T-helper 1 cell treated with Interleukin-12 subunit alpha and Interleukin-12 subunit beta and Interleukin-4 antibody, amounts not matched to agents 30 μg/mL and 1 μg/mL, for 36 hours (primary cell): ENCODE data around the gene DMWD.

Experiments
- H3K27ac Mint-ChIP-seq: one replicate; pipeline ENCODE4 v1.8.0; 2021; ENCODE audit warnings: mild to moderate bottlenecking, mixed read lengths
- H3K27me3 Mint-ChIP-seq: one replicate; pipeline ENCODE4 v1.8.0; 2021; ENCODE audit warnings: low read depth, mixed read lengths
- H3K36me3 Mint-ChIP-seq: one replicate; pipeline ENCODE4 v1.8.0; 2021; ENCODE audit warnings: low read depth, mixed read lengths
- H3K4me1 Mint-ChIP-seq: one replicate; pipeline ENCODE4 v1.8.0; 2021; ENCODE audit warnings: low read depth, mixed read lengths
- H3K4me3 Mint-ChIP-seq: one replicate; pipeline ENCODE4 v1.8.0; 2021; ENCODE audit warnings: mild to moderate bottlenecking, moderate library complexity, mixed read lengths
- H3K9me3 Mint-ChIP-seq: one replicate; pipeline ENCODE4 v1.8.0; 2021; ENCODE audit warnings: mixed read lengths

The DMWD gene

DNA sequence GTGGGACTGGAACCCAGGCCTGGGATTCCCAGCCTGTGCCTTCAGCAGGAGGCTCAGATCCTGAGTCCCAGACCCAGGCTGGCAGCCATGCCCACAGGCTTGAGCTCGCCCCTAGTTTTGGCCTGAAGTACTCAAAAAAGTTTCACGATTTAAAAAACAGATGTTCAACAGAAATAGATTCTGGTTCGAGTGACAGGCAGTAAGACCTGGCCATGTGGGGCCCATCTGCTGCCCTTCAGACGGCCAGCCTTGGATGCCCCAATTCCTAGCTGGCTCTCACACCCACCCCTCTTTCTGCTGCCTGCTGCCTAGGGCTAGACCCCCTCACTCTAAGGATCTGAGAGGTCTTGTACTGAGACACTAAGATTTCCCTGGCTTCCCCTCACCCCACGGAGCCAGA lies 7.5 kb downstream of the DMWD start:
- Mint-ChIP-seq H3K27me3 (peaks cover 32% of the 10 kb centered on the region), H3K27ac (no peak overlapping the region), H3K36me3 (peaks cover 20% of the 10 kb centered on the region), H3K9me3 (no peaks in the 10 kb centered on the region), H3K4me3 (no peak overlapping the region), H3K4me1 (peaks cover 1% of the 10 kb centered on the region)

DNA sequence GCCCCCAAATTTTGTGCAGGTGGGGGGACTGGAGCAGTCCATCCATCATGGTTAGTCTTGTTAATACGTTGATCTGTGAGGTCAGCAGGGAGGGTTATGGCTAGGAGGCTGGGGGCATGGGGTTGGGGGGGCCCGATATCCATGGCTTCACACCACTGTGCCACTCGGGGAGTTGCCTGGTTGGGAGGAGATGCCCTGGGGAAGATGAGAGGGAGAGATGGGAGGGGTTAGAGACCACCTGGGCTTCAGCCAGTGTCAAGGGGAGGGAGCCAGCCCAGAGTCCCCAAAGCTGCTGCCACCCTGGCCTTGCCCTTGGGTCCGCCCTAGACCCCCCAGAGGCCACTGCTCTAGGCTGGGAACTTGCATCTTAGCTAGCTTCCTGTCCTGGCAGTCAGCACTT lies 8.5 kb downstream of the DMWD start:
- H3K36me3 Mint-ChIP-seq: peaks cover 16% of the 10 kb centered on the region
- H3K27me3 Mint-ChIP-seq: peaks cover 37% of the 10 kb centered on the region
- H3K27ac Mint-ChIP-seq: no peak overlapping the region
- peaks cover 10% of the 10 kb centered on the region for H3K4me1 Mint-ChIP-seq
- H3K4me3 Mint-ChIP-seq: no peak overlapping the region
- no peaks in the 10 kb centered on the region for H3K9me3 Mint-ChIP-seq

DNA sequence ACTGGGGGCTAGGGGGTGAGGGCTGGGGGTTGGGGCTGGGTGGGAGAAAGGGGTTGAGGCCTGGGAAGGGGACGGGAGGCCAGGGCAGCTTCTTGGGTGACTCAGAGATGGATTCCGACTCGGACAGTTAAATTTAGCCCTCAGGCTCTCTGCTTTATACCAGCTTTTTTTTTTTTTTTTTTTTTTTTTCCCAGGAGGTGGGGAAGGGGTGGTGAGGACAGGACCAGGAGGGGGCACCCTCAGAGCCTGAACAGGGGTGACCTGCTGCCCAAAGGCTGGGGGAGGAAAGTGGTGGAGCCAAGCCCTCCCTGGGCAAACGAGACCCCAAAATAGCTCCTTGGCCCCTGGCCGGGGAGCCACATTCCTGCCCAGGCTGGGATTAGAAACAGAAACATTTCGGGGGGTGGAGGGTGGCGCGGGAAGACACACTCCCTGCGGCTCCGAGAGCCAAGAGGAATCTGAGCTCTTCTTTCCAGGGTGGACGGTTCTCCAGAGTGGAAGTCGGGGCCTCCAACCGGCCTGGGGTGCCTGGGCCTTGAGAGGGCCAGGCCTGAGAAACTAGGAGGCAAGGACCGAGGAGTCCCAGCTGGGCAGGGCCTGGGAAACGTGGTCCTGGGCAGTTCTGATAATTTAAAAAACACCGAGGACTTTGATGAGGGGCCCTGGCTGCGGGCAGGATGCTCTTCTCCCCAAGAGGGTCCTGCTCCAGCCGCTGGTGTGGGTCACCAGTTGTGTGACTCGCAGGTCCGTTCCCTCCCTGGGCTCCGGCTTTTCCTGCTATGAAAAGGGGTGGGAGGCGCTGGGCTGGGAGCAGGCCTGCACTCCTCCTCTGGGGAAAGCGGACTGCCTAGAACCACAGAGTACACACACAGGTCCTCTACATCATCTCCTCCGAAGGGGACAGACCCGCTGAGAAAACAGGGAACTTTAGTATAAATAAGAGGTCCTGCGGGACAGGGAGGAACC lies 9.5 kb downstream of the DMWD start:
- H3K9me3 Mint-ChIP-seq: no peaks in the 10 kb centered on the region
- no peak overlapping the region for H3K4me3 Mint-ChIP-seq
- H3K27me3 Mint-ChIP-seq: peaks cover 30% of the 10 kb centered on the region
- peaks cover 18% of the 10 kb centered on the region for H3K4me1 Mint-ChIP-seq
- H3K27ac Mint-ChIP-seq: no peak overlapping the region
- H3K36me3 Mint-ChIP-seq: peaks cover 7% of the 10 kb centered on the region

DNA sequence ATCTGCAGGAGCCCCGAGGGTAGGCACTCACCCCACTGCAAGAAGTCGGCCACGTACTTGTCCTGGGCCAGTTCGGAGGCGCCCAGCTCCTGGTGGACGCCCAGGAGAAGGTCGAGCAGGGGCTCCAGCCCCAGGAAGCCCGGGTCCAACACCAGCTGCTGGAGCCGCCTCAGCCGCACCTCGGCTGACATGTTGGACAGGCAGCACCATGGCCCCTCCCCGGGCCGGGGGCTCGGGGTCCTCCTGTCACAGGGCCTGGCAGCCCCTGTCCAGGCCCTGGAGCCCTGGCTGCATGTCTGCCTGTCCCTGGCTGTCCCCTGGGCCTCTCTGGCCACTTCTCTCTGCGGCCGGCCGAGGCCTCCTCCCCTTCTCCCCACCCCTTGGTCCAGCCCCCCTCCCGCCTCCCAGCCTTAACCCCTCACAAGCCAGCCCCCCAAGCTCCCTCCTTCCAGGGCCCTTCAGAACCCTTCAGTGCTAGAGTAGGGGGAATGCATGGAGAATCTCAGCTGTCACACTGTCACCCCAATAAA lies 10.4 kb downstream of the DMWD start, which contains the start of gene DMPK:
Gene DMPK (minus strand): TSS at position 329 of the 530 bp plus-strand sequence. CDS start 138 bp downstream, at position 191.
- Mint-ChIP-seq H3K27ac (no peak within 1 kb of the TSS), H3K9me3 (no peaks in the 10 kb centered on the region), H3K4me3 (no peak within 1 kb of the TSS)

DNA sequence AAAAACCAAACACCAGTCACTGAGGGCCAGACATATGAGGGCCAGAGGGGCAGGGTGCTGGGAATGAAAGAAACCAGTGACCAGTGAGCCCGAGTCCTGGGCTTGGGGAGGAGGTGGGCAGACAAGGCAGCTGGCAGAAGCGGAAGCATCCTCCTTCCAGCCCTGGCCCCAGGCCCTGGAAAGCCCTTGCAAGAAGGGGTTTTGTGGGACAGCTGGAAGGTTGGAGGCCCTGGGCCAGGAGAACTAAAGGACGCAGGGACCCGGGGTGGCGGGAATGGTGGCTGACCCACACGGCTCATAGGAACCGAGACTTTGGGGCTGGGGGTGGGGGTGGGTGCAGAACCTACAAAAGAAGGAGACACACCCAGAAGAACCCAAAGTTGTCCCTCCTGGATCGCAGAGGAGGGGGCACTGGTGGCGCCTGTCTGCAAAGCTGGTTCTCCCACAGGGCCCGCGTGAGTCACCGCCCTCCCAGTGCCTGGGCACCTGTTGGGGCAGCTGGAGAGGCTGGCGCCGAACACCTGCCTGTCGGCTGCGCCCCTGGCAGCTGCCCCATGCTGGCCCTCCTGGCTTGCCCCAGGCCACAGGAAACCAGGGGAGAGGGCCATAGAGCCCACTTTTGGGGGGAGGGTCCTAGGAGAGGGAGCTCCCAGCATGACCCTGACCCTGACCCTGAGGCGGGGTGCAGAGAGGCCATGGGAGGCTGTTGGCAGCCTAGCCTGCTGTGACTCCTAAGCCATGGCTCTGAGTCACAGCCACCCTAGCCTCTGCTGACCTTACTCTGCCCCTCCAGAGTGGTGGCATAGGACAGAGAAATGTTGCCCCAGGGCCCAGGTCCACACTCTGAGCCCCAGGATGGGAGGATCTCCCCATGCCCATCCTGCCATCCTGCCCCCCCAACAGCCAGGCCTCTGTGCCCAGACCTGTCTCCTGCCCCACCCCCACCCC lies 11.2 kb downstream of the DMWD start:
- Mint-ChIP-seq H3K9me3 (no peaks in the 10 kb centered on the region), H3K27me3 (peaks cover 21% of the 10 kb centered on the region), H3K4me1 (peaks cover 18% of the 10 kb centered on the region), H3K27ac (no peak overlapping the region), H3K36me3 (peaks cover 10% of the 10 kb centered on the region), H3K4me3 (no peak overlapping the region)

More for the DNA sequence above, 10.4 kb downstream of the DMWD start, which contains the start of gene DMPK:
- H3K27me3 Mint-ChIP-seq: peaks cover 21% of the 10 kb centered on the region
- H3K36me3 Mint-ChIP-seq: peaks cover 9% of the 10 kb centered on the region
- peaks cover 18% of the 10 kb centered on the region for H3K4me1 Mint-ChIP-seq

DNA sequence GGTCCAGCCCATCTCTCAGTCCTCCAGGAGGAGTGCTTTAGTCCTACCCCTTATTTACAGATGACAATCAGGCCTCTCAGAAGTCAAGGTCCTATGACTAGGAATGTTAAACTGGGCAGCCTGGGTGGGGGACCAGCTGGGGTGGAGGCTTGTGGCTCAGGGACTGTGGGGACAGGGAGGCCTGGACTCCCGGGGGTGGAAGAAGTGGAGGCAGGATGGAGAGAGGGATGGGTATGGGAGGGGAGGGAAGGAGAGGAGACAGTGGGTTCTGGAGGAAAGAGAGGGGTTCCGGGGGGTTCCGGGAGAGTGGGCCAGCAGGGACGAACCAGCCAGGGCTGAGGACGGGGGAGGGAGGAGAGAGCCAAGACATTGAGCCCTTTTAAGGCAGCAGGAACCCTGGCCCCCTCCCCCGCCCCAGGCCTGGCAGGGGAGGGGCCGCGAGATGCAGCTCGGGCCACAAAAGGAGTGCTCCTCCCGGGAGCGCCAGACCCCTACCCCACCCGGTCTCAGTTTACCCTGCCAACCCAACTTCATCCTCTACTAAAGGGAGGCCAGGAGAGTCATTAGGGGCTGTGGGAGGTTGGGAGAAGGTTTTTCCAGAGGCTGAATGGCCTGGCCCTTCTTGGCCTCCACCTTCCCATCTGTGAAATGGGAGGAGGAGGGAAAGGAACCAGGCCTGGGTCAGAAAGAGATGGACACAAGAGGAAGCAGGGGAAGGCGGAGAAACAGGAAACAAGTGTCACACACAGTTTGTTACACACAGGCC lies 12.0 kb downstream of the DMWD start:
- H3K4me1 Mint-ChIP-seq: peaks cover 18% of the 10 kb centered on the region
- peaks cover 21% of the 10 kb centered on the region for H3K27me3 Mint-ChIP-seq
- H3K9me3 Mint-ChIP-seq: no peaks in the 10 kb centered on the region
- no peak overlapping the region for H3K4me3 Mint-ChIP-seq
- no peak overlapping the region for H3K27ac Mint-ChIP-seq
- peaks cover 10% of the 10 kb centered on the region for H3K36me3 Mint-ChIP-seq

DNA sequence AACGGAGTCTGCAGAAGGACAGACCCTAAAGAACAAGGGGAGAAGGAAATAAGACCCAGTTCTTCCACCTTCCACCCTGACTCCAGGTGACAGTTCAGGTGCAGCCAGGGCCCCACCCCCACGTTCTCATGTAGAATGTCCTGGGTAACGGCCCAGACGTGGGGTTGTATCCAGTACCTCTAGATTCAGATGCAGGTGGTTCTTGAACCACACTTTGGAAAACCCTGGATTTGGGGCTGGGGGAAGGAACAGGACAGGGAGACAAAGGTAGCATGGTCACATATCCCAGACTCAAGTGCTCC lies 12.5 kb downstream of the DMWD start:
- Mint-ChIP-seq H3K27ac (no peak overlapping the region), H3K4me3 (no peak overlapping the region), H3K27me3 (peaks cover 21% of the 10 kb centered on the region), H3K36me3 (peaks cover 10% of the 10 kb centered on the region), H3K4me1 (peaks cover 18% of the 10 kb centered on the region), H3K9me3 (no peaks in the 10 kb centered on the region)

DNA sequence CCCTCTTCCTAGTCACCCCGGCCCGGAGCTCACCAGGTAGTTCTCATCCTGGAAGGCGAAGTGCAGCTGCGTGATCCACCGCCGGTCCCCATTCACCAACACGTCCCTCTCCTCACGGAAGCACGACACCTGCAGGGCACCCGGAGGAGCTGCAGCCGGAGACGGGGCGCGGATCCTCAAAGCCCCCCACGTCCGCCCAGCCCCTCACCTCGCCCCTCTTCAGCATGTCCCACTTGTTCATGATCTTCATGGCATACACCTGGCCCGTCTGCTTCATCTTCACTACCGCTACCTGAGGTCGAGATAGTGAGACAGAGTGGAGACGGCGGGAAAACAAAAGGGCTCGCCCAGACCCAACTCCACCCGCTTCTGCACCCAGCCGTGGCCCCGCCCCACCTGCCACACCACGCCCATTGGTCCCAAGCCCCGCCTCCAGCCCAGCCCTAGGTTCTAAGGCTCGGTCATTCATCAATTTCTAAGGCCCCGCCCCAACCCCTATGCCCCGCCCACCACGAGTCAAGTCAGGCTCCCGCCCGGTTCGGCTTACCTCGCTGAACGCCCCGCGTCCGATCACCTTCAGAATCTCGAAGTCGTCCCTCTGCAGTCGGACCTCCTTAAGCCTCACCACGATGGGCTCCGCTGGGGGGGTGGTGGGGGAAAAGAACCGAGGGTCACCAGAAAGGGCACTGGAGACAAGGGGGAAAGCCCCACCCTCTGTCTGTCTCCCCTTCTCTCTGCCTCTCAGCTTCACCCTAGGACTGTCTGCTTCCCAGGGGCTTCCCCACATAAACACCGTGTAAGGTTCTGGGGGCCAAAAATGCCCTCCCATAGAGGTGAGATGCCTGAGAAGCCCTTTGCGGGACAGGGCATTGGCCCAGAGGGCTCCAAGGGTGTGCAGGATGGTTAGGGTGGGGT lies 13.2 kb downstream of the DMWD start:
- Mint-ChIP-seq H3K4me1 (peaks cover 18% of the 10 kb centered on the region), H3K9me3 (no peaks in the 10 kb centered on the region), H3K27ac (no peak overlapping the region), H3K27me3 (peaks cover 21% of the 10 kb centered on the region), H3K4me3 (peak overlapping the region; percentile 82), H3K36me3 (peaks cover 10% of the 10 kb centered on the region)

DNA sequence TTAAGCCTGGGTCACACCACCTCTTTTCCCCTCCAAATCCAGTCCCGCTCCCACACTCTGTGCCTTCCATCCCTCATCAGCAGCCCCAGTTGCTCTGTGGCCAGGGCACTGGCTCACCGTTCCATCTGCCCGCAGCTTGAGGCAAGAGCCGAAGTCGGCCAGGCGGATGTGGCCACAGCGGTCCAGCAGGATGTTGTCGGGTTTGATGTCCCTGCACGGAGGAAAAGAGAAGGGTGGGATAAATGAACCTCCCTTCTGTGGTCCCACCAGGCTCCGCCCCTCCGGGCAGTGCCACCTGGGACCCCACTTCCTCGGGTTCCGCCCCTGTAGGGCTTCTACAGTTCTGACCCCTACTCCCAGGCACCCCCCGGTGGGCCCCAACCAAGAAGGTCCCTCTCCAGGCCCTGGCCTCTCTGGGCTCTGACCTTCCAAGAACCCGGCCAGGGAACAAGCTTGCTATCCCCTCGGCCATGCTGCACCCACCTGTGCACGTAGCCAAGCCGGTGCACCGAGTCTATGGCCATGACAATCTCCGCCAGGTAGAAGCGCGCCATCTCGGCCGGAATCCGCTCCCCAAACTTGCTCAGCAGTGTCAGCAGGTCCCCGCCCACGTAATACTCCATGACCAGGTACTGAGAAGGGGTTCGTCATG lies 14.5 kb downstream of the DMWD start:
- Mint-ChIP-seq H3K4me3 (peak overlapping the region; percentile 82), H3K4me1 (peaks cover 18% of the 10 kb centered on the region), H3K9me3 (no peaks in the 10 kb centered on the region), H3K27ac (no peak overlapping the region), H3K27me3 (peaks cover 21% of the 10 kb centered on the region), H3K36me3 (peaks cover 10% of the 10 kb centered on the region)

DNA sequence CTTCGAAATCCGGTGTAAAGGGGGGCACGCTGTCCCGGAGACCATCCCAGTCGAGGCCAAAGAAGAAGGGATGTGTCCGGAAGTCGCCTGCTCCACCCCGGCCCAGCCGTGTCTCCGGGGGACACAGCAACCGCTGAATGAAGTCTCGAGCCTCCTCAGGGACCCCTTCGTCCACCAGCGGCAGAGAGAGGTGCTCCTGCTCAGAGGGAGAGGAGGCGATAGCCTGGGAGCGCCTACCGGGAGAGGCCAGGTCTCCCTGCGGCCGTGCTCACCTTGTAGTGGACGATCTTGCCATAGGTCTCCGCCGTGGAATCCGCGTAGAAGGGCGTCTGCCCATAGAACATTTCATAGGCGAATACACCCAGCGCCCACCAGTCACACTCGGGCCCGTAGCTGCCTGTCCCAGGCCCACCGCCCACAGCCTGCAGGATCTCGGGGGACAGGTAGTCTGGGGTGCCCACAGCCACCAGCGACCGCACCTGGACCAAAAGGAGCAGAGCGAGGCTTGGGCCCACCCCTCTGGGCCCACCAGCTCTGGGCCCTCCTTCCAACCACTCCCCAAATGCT lies 15.2 kb downstream of the DMWD start:
- peaks cover 18% of the 10 kb centered on the region for H3K4me1 Mint-ChIP-seq
- H3K9me3 Mint-ChIP-seq: no peaks in the 10 kb centered on the region
- H3K4me3 Mint-ChIP-seq: no peak overlapping the region
- no peak overlapping the region for H3K27ac Mint-ChIP-seq
- peaks cover 10% of the 10 kb centered on the region for H3K36me3 Mint-ChIP-seq
- H3K27me3 Mint-ChIP-seq: peaks cover 21% of the 10 kb centered on the region

DNA sequence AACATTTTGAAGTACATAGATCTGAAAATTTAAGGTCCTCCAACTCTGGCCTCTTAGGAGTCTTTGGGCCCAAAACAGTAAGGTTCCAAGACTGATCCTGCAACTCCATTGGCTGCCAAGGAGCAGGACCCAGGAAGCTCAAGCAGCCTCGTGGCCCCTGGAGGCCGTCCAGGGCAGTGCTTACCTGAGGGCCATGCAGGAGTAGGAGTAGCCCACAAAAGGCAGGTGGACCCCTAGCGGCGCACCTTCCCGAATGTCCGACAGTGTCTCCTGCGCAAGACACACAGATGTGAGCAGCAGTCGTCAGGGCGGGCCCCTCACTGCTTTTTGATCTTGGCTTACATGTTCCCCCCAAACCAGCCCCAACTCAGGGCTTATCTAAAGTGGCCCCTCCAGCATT lies 17.9 kb downstream of the DMWD start:
- Mint-ChIP-seq H3K4me1 (peaks cover 19% of the 10 kb centered on the region), H3K27me3 (peaks cover 14% of the 10 kb centered on the region), H3K36me3 (peaks cover 10% of the 10 kb centered on the region), H3K27ac (no peak overlapping the region), H3K9me3 (no peaks in the 10 kb centered on the region), H3K4me3 (no peak overlapping the region)

DNA sequence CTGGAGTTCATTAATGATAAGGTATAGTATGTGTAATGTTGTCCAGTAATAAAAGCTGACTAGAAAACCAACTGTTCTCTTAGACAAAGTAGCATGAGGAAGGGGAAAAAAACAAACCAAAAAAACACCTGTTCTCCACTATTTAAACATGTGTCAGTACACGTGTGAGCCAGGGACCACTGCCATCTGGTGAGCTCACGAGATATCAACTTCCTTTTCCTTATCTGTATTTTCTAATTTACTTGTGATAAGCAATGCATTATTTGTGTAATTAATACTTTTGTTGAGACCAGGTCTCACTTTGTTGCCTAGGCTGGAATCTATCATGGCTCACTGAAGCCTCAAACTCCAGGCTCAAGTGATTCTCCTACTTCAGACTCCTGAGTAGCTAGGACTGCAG lies 19.3 kb downstream of the DMWD start:
- H3K4me1 Mint-ChIP-seq: peaks cover 12% of the 10 kb centered on the region
- H3K27ac Mint-ChIP-seq: no peak overlapping the region
- no peaks in the 10 kb centered on the region for H3K9me3 Mint-ChIP-seq
- peaks cover 7% of the 10 kb centered on the region for H3K36me3 Mint-ChIP-seq
- H3K27me3 Mint-ChIP-seq: peaks cover 9% of the 10 kb centered on the region
- no peak overlapping the region for H3K4me3 Mint-ChIP-seq
